Heart left ventricle (tissue), 16 donors: ENCODE measurements around the gene MED12L. TPM values are rescaled to one million over a fixed set of nuclear protein-coding genes. Genes with fewer than 3 reads are reported as not detected.

Source experiments
- ATAC-seq, 4 donors: fragments of 200-7000 bp; cut with Tn5 transposase; one replicate each; pipeline ENCODE4 v1.9.1; 2020 to 2022; ENCODE audit warnings: moderate library complexity in 4 of 4, mild to moderate bottlenecking in 3 of 4, moderate number of reproducible peaks in 1 of 4
- DNase-seq, 5 donors: peaks; one replicate each; pipeline ENCODE4 v3.0.0-alpha.2; 2020
- H3K27ac ChIP-seq, 12 donors: fragments of 200-600 bp; sonication (generic) in 4 of 12; one replicate each; pipeline versions ENCODE4 v1.5.0 to v1.8.0; 2016 to 2022; ENCODE audit warnings: mild to moderate bottlenecking in 2 of 12
- H3K27me3 ChIP-seq, 9 donors: fragments of 200-600 bp; sonication (generic) in 2 of 9; one replicate each; pipeline versions ENCODE4 v1.5.1 to v1.8.0; 2016 to 2022; ENCODE audit warnings: mild to moderate bottlenecking in 3 of 9
- H3K36me3 ChIP-seq, 9 donors: fragments of 200-600 bp; sonication (generic) in 2 of 9; one replicate each; pipeline versions ENCODE4 v1.5.0 to v1.8.0; 2018 to 2022; ENCODE audit warnings: mild to moderate bottlenecking in 2 of 9
- H3K4me1 ChIP-seq, 12 donors: fragments of 200-600 bp; sonication (generic) in 4 of 12; one replicate each; pipeline versions ENCODE4 v1.5.0 to v1.8.0; 2016 to 2022; ENCODE audit warnings: mild to moderate bottlenecking in 3 of 12
- H3K4me3 ChIP-seq, 12 donors: fragments of 200-600 bp; sonication (generic) in 4 of 12; one replicate each; pipeline versions ENCODE4 v1.5.0 to v1.8.0; 2017 to 2022; ENCODE audit warnings: mild to moderate bottlenecking in 9 of 12, moderate library complexity in 4 of 12
- H3K9me3 ChIP-seq, 12 donors: fragments of 200-600 bp; sonication (generic) in 4 of 12; one replicate each; pipeline versions ENCODE4 v1.5.0 to v1.8.0; 2016 to 2022; ENCODE audit warnings: mild to moderate bottlenecking in 1 of 12
- CTCF ChIP-seq, 12 donors: fragments of 200-600 bp; sonication (generic) in 4 of 12; IDR thresholded peaks; one replicate each; pipeline versions ENCODE4 v1.5.0 to v1.8.0; 2018 to 2022; ENCODE audit warnings: antibody characterized with exemption in 12 of 12, mild to moderate bottlenecking in 5 of 12
- POLR2A ChIP-seq, 2 donors: fragments of 450-650 bp; IDR thresholded peaks; one replicate each; pipeline ENCODE4 v1.6.1; 2017; ENCODE audit warnings: antibody characterized with exemption in 2 of 2, mild to moderate bottlenecking in 2 of 2, moderate library complexity in 2 of 2
- WGBS, 4 donors: extraction: QIAGEN DNeasy Blood & Tissue Kit in 2 of 4; methylation state at CpG; one replicate each; pipeline versions ENCODE4 v1.1.5 to v1.1.7; 2013 to 2018; 5-methylcytosine and 5-hydroxymethylcytosine counted together
- intact Hi-C, 10 donors: fragments of 100-400 bp; cut with DNase I; formaldehyde crosslinking; loops; one replicate each; pipeline versions ENCODE4 v1.11.1 to v1.14.2; 2022
- polyA plus RNA-seq, 2 donors: library from polyadenylated mRNA; stranded (reverse); fragments of 200-250 nt; gene quantifications; one replicate each; pipeline ENCODE4 v1.2.3, GENCODE V29; 2013
- total RNA-seq, 9 donors: library from RNA; depleted of rRNA in 2 of 9; stranded (reverse); fragments of >200 nt in 2 of 9; fragmentation: NEBNext Ultra II Directional in 3 of 9; extraction: Animal tissue kit (Norgen Biotek cat#: 25700) in 3 of 9; gene quantifications; one replicate each; pipeline versions ENCODE4 v1.1.0 to v1.2.4, GENCODE V29; 2016 to 2023
- donor health status: ischemic (EF 13 %, LVEDD 7.1; RV severe dilation, severe dysfunction).
- donor health status: healthy with polysubstance abuse.
- donor health status: DM: no; HTN: yes; CAD: no.
- donor health status: DM: no; HTN: no; CAD: no.
- donor health status: ischemic (EF 25% LVEDD 6.9; RV normal size, moderate dysfunction).
- donor health status: ischemic (EF 25% LVEDD 5.7; RV mildly dilated, moderate dysfunction).
- donor health status: healthy.
- donor health status: DM: yes; HTN: yes; CAD: no.
- donor health status: ischemic (EF 35%, LVEDD 5.7; RV mildly dilated, moderate dysfunction).
- donor health status: nonischemic (EF 11% LVEDD 7.7; RV severe dilation, severe dysfunction).
- donor health status: DM: yes; HTN: yes; CAD: no.
- donor health status: PGD.
- donor health status: ischemic (EF 29% LVEDD 5.4; RV normal size, mild dysfunction).
- donor health status: nonischemic (EF 23%, LVEDD 6.1; RV moderate dilation, normal function).

The MED12L gene
- total and polyA plus RNA-seq, 11 donors = 0.06 to 2.1 (median 0.39) TPM

GRCh38 chr3:151350656-151351055 is 265.2 kb downstream of the MED12L start:
- ATAC-seq (no peak), DNase-seq (no peak)
- H3K9me3 ChIP-seq = no peaks in the 10 kb centered on the region
- 78 to 91% (median 87%) methylated on average over 1 of the region's 1 CpG for WGBS, 4 donors
- no peak overlapping the region for H3K4me3 ChIP-seq
- peaks cover 0 to 46% (median 0%) of the 10 kb centered on the region in 12 donors for H3K4me1 ChIP-seq
- intact Hi-C loops = no loop called here
- no peaks in the 10 kb centered on the region for H3K27me3 ChIP-seq
- H3K36me3 ChIP-seq = no peaks in the 10 kb centered on the region
- peak overlapping the region in 1 of 12 donors; percentile 87 for H3K27ac ChIP-seq
- TF ChIP-seq CTCF (IDR thresholded peaks at IDR 0.05) (no peak), POLR2A (IDR thresholded peaks at IDR 0.05) (no peak)

- Histone ChIP-seq H3K36me3 (no peaks in the 10 kb centered on the region), H3K27me3 (no peaks in the 10 kb centered on the region), H3K4me3 (no peak overlapping the region), H3K4me1 (peaks cover 0 to 42% (median 0%) of the 10 kb centered on the region in 12 donors), H3K27ac (peak overlapping the region in 1 of 12 donors; percentile 87), H3K9me3 (no peaks in the 10 kb centered on the region)
- ATAC-seq (no peak), DNase-seq (no peak)
- intact Hi-C loops = no loop called here
- WGBS, 4 donors = 91 to 98% (median 95%) methylated on average over 1 of the region's 1 CpG
- TF ChIP-seq POLR2A (IDR thresholded peaks at IDR 0.05) (no peak), CTCF (IDR thresholded peaks at IDR 0.05) (no peak)
Measured at GRCh38 chr3:151351219-151351618, 265.8 kb downstream of the MED12L start.

GRCh38 chr3:151351648-151352047 is 266.2 kb downstream of the MED12L start:
- H3K36me3 ChIP-seq = no peaks in the 10 kb centered on the region
- peaks cover 0 to 44% (median 0%) of the 10 kb centered on the region in 12 donors for H3K4me1 ChIP-seq
- peak overlapping the region in 1 of 12 donors; percentile 87 for H3K27ac ChIP-seq
- 86 to 87% (median 87%) methylated on average over 4 of the region's 4 CpGs for WGBS, 4 donors
- no peaks in the 10 kb centered on the region for H3K27me3 ChIP-seq
- DNase-seq (no peak), ATAC-seq (no peak)
- no peaks in the 10 kb centered on the region for H3K9me3 ChIP-seq
- intact Hi-C loops = no loop called here
- H3K4me3 ChIP-seq = peak overlapping the region in 1 of 12 donors; percentile 15
- TF ChIP-seq POLR2A (IDR thresholded peaks at IDR 0.05) (no peak), CTCF (IDR thresholded peaks at IDR 0.05) (no peak)

GRCh38 chr3:151356794-151357462 is 271.5 kb downstream of the MED12L start:
- intact Hi-C loops = no loop called here
- Histone ChIP-seq H3K36me3 (no peaks in the 10 kb centered on the region), H3K4me1 (peaks cover 0 to 20% (median 0%) of the 10 kb centered on the region in 12 donors), H3K9me3 (no peaks in the 10 kb centered on the region), H3K27ac (peak overlapping the region in 1 of 12 donors; percentile 12), H3K27me3 (no peaks in the 10 kb centered on the region), H3K4me3 (no peak overlapping the region)
- ATAC-seq (peak in 1 of 4 donors; percentile 60), DNase-seq (no peak)
- 31 to 49% (median 38%) methylated on average over 2 of the region's 2 CpGs for WGBS, 4 donors
- TF ChIP-seq POLR2A (IDR thresholded peaks at IDR 0.05) (no peak), CTCF (IDR thresholded peaks at IDR 0.05) (no peak)
